ENCODE measurements around the gene TRPM1.
A peak's percentile ranks its signal among the peaks of the same experiment; 100 is the strongest.

TRPM1 gene

DNA sequence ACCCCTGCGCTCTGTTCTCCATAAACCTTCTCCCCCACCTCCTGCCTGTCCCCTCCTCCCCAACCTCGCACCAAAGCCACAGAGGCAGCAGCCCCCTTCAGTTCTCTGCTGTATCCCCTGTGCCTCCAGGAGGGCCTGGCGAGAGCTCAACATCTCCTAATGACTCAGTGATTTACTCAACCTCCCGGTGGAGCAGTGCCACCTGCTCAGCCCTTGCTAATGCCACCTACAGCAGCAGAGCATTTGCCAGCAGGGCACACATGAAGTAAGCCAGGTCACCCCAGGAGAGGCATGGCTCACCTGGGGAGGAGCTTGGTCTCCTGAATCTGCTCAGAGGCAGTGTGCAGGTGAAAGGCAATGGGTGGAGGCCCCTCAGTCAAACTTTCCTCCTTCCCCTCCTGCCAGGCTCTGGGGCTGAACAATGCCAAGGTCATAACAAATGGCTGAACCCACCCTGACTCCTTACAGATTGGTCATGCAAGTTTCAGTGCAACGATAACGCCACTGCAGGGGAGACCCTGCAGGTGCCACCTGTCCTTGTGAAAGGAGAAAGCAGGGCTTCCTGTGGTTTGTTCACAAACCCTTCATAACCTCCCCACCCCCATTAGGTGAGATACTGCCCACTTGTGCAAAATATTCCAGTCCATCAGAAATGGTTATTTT is 19.8 kb downstream of the TRPM1 start:
- no peak for DNase-seq

DNA sequence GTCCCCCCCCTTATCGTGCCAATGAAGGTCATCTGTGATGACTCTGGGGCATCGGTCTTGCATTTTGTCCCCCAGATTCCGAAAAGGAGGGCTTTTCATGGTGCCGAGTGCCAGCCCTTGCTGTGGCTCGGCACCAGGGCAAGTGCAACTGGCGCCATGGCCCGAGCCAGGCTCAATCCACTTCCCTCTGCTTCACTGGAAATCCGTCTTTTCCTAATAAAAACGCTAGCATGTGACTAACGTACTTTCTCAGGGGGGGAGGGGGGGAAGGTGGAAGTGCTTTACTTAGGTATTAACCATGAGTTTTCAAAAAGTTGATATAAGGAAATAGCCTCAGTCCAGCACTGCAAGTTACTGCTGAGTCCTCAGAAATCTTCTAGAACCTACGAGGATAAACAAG is 20.5 kb downstream of the TRPM1 start:
- DNase-seq: no peak

DNA sequence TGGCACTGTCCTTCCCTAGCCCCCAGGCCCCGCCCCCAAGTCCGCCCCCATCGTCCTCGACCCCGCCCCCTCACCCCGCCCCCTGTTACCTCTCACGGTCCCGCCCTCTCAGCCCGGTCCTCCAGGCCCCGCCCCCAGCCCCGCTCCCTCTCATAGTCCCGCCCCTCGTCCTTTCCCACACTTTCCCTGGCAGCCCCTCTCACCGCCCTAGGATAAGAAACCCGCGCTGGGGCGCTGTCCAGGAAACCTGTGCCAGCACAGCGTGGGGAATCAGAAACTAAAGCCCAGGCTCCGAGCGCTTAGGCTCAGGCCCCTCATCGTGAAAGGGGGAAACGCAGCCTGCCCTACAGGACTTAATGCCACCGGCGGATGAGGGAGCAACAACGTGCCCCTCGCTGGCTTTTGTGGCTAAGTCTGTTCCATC is 20.9 kb downstream of the TRPM1 start:
- peak; percentile 1 to 2 for DNase-seq

DNA sequence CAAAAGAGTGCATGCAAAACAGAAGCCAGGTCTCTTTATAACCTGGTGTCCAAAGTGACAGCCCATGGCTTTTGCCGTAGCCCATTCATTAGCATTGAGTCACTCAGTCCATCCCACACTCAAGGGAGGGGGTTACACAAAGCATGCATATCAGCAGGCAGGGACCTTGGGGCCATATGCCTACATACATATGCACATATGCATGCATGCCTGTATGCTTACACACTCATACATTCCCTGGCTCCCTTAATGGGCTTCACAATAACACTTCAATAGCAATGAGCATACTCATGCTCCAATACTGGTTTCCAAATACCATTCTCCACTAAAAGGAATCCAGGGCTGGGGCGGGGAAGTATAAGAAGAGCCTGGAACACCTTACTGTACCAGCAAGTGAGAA is 22.0 kb downstream of the TRPM1 start:
- no peak for DNase-seq

DNA sequence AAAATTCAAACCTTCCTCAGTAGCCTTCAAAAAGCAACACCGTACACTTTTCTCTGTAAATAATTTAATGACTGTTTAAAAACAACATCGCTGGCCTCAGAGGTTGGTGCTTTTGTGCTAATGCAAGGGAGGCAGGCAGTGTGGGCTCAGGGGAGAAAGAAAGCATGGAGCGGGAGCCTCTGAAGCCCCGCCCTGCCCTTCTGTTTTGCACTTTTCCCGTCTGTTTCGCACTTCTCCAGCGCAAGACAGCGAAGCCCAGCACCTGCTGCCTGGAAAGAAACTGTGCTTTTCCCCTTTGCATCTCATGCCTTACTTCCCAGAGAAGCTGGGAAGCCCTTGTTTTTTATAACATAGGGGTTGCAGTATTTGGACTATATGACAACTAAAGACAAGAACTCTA is 23.1 kb downstream of the TRPM1 start:
- no peak for DNase-seq

DNA sequence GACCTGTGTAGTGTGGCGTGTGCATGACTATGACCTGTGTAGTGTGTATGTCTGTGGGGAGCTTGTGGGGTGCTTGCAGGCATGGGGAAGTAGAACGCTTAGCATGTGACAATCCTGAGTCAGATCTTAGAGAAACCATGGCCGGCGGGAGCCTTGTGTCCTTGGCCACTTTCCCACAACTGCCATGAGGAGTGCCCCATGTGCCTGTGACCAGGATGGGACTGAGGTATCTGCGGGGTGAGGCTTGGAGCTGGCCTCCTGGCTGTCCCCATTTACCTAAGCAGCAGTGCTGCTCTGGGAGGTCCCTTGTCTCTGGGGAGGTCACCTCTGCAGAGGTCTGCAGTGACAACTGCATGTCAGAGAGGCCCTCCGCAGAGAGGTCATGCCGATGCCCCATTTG is 23.6 kb downstream of the TRPM1 start:
- no peak for DNase-seq

DNA sequence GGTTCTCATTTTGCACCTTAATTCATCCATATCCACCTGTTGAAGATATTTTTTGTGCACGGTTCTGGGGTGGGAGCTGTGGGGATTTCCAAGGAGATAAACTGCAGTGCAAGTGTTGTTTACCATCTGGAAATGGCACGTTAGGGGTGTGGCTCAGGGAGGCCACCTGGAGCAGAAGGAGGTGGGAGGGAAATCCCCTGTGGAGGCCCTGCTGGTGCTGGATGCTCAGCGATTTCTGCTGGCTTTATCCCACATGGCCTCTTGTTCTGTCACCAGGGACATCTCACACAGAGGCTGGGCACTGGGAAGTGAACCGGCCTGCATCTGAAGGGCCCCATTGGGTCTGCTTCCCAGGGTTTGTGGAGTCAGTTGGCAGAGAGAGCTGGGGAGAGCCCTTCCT is 24.3 kb downstream of the TRPM1 start:
- DNase-seq: no peak

DNA sequence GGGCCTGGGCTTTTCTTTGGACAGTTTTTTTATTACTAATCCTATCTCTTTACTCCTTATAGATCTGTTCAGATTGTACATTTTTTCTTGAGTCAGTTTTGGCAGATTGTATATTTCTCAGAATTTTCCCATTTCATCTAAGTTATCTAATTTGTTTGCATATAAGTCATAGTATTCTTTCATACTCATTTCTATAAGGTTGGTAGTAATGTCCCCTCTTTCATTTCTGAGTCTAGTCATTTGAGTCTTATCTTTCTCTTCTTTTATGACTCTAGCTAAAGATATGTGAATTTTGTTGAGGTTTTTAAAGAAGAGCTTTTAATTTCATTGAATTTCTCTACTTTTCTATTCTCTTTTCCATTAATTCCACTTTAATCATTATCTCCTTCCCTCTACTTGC is 27.2 kb downstream of the TRPM1 start:
- no peak for DNase-seq

DNA sequence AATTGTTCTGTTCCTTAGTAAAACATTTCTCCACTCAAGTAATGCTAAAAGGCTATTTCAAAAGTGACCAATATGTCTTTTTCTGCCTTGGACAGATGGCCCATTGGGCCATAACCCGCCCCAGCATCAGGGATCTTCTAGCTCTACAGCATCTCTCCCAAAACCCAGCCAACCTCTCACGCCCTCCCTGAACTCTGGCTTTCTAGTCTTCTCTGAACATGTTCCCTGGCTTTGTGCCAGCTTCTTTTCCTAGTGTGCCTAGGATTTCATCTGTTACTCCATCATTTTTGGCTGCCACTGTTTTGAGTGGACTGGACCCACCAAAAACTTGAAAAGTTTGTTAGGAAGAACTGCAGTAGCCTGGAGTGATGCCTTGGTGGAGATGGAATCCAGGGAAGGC is 30.7 kb downstream of the TRPM1 start:
- no peak for DNase-seq

DNA sequence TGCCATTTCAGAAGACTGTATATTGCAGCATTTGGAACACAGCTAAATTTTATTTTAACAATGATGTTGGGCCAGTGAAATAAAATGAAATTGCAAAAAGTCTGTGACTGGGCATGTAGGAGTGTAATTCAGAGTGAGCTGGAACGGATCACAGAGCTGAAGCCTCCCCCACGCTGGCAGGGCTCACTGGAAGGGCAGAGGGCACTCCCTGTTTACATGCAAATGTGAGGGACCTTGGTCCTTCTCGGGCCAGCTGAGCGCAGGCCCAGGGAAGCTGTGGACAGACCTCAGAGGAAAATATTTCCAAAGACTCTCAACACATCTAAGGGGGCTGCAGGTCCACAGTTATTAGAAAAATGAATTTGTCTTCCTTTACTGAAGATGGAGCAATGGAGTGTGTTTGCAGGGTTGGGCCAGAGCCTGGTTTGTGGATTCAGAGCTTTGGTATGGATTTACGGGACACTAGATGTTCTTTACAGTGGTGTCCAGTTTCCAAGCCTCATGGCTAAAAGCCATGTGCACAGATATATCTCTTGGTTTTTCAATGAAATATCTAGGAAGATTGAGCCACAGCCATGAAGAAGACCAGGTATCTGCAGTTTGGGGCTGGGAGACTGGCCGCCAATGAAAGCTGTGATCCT is 32.0 kb downstream of the TRPM1 start:
- no peak for DNase-seq

DNA sequence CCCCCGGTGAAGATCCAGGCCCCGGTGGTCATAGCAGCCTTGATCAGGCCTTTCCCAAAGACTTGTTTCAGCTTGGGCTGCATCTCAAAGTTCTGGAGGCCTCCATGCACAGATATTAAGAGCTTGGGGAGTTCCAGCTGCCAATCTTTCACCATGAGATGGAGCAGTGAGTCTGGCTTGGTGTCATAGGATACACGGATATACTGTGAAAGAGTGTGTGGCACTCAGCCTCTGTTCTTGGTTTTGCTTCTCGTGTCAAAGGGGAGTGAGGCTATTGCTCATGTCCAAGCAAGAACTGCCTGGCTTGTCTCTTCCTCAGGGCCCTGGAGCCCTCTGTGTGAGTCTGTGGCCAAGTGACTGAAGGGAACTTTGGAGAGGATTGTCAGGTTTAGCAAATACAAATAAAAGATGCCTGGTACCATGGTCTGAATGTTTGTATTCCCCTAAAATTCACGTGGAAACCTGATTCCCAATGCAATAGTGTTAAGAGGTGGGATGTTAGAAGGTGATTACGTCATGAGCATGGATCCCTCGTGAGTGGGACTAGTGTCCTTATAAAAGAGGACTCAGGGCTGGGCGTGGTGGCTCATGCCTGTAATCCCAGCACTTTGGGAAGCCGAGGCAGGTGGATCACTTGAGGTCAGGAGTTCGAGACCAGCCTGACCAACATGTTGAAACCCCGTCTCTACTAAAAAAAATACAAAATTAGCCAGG is 33.5 kb downstream of the TRPM1 start:
- DNase-seq: no peak

DNA sequence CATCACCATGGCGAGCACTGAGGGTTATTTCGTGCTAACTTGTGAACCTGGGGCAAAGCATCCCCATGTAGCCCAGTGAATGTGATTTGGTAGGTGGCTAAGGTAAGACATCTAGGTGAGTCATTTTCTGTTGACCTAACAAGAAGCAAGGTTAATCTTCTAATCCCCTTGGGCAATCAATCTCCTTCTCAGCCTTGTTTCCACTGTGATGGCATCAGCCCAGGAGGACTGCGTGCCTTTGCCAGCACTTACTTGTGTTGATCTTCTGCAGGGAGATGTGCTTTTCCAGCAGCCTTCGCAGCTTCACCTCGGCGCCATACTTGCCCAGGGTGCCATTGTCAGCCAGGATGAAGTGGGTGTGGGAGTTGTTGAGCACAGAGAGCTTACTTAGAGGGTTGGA is 35.7 kb downstream of the TRPM1 start:
- DNase-seq: no peak

DNA sequence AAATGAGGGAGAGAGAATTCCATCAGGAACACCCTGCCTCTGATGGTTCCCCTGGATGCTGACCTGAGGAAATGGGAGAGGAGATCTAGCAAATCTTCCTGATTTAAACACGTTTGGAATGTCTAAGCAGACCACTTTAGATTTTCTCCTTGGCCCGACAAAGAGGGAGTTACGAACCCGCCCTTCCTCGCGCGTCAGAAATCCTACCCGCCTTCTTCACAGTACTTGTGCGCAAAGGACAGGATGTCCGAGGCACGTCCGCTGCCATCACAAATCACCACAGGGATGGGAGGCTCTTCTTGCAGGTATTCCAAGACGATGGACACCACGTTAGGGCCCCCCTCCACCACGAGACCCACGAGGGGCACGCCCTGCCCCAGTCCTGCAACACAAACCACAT is 38.6 kb downstream of the TRPM1 start:
- no peak for DNase-seq

DNA sequence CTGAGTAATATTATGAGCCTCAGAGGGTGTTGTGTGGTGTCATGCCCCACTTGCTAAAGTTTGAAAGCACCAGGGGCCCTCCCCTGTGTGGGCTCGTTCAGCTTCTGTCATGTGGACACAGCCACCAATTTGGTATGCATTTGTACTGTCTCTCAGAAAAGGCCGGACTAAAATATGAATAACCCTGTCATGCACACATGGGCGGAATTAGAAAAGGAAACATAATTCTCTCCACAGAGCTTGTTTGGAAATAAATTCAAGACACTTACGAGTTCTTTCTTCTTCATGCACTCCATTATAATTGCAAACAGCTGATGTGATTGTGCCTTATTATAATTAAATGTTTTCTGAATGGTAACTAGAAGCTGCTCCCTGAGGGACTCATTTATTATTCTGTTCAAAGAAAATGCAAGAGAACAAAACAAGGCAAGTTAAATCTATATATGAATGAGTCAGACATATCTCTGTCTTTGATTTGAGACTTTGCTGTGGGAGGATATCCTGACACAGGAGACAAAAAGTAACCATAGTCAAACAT is 39.1 kb downstream of the TRPM1 start:
- no peak for DNase-seq

DNA sequence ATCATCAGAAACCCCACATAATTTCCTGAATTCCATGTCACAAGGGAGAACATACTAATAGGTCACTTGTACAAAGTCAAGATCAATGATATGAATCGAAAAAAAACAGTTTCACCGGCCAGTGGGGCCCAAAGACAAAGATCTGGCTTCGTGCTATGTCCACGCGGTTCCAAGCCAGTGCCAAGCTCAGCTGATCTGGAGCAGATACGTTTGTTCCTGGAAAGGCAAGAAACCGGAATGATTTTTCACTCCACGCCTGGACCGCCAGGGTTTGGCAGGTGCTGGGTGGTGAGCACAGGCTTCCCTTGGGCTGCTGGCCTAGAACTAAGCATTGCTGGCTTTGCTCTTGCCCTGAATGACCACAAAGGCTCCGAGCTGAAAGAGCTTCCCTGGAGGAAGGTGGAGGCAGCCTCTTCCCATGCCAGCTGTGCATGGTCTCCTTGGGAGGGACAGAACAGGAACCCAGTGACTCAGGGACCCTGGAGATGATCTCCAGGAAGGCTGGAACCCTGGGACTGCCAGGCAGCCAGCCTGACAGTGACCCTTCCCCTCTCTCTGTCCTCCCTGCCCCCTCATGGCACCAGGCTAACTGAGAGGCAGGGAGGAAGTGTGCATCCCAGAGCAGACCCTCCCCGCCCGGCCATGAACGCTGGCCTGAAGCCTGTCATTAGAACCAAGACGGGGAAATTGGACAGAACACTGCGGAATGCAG is 40.9 kb downstream of the TRPM1 start:
- DNase-seq: no peak

DNA sequence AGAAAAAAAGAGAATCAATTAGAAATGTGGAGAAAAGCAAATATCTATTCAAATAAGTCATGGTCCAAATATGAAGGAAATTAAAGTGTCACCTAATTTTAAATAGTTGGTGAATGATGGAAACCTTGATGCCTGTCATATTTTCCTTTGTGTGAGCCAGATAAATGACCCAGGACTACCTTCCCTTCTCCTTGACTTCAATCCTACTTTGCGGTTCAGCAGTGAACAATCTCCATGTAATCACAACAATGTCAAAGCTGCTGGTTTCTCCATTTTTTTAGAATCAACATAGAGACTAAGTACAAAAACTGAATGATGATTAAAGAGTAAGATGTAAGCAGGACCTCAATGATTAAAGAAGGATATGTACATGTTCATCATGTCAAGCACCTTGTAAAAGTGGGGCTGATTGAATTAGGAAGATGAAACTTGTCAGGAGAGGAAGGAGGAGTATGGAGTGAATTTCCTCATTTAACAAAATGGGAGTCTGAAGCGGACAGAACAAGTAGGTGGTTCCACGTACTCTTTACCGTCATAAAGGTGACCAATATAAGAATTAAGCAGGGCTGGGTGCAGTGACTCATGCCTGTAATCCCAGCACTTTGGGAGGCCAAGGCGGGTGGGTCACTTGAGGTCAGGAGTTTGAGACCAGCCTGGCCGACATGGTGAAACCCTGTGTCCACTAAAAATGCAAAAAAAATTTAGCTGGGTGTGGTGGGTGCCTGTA is 43.1 kb downstream of the TRPM1 start:
- no peak for DNase-seq

DNA sequence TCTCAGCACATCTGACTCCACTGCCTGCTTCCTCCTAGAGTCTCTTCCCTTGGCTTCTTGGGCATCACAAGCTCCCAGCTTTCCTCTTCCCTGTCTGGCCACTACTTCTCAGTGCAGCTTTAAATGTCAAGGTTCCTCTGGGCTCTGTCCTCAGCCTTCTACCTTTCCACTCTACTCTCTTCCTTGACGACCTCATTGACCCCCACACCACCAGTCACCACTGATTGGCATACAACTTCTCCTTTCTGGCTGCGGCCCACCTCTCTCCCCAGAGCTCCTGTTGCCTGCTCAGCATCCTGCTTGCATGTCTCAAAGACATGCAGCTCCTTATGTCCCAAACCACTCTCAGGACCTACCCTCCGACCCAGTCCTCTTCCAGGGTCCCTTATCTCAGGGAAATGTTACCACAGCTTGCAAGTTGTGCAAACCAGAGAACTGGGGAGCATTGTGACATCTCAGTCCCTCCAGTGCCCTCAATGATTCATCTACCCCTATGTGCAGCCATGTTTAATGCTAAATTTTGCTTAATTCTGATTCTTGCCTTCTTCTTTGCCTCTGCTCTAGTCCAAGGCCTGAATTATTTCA is 49.9 kb downstream of the TRPM1 start:
- peak; percentile 0 to 1 for DNase-seq

DNA sequence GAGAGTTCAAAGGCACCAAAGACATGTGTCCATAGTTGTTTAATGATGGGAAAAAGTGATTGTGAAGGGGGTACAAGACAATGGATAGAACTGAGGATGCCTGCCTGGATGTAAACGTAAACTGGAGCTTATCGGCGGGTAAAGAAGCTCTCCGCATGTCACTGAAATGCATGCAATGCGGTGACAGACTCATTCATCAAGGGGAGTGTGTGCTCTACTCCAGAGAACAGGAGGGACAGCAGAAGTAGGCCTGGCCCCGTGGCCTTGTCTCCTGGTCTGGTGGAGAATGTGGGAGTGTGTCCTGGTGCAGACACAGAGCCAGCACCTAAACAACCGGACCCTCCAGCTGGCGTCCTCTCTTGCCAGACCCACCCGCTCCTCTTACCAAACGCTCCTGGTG is 50.6 kb downstream of the TRPM1 start:
- DNase-seq: no peak

DNA sequence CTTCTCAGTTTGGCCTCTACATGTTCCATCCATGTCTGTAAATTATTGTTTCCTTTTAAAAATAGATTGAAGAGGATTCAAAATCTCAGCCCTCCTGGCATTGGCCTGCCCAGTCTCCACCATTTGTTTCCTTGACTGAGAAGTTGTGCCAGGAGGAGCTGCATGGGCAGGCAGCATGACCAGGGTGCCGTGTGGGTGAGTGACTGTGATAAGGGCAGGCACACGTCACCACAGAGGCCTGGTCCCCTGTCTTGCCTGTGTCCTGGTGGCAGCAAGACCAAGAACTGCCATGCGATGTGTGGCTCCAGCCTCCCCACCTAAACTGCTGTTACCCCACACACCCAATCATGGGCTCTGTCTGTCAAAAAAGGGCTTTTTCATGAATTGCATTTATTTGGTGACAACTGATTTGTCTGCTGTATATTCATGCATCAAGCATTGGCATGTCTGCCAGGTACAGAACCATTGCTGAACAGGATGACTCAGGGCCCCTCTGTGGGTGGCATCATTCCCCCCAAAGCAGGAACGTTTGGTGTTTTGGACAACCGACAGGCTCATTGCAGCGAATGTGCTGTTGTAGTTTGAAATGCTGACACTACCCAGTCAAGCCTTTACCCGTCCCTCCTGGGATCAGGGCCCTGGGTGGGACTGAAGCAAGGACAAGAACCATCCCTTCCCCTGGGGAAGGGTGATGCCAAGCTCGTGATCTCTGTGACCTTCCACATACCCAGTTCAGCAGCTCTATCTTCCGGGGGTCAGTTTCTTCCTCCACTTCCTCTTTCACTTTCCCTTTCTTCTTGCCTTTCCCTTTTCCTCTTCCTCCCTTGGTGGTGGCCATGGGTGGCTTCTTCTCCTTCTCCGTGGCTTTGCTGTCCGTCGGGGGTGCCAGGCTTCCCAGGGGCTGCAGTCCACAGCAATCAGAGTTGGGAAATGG is 51.6 kb downstream of the TRPM1 start:
- no peak for DNase-seq

DNA sequence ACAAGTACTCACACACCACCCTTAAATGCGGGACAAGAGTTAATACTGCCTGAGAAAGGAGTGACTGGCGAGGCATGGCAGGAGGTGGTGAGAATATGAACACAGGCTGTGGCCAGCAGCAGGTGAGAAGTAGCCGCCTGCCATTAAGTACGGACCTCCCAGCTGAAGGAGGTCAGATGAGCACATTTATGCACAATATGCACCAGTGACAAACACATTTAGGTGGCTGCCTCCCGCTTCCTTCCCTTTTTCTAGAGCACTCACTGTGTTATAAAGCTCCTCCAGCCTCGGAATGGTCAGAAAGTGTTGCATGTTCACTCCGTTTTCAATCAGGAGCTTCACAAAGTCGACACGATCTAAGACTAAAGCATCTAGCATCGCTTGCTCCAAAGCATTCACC is 52.4 kb downstream of the TRPM1 start:
- peak; percentile 33 to 36 for DNase-seq

DNA sequence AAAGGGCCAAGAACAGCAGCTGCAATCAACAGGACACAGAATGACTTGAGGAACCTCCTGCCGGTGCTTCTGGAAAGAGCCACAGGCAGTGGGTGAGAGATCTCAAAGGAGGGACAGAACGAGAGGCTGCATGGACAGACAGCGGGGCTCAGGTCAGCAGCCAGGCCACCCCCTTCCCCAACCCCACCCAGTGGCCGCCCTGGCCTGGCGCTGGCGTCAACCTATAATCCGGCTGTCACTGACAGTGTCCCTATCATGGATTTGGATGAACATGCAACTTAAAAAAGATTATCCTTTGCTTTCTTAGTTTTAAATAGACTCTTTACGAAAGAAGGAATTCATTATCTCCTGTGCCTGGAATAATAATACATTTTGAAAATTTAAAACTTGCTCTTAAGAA is 54.1 kb downstream of the TRPM1 start:
- no peak for DNase-seq
